Cerebellar nuclear complex (tissue), 1 donor: ENCODE measurements around the gene TRMT2A.
A peak's percentile ranks its signal among the peaks of the same experiment; 100 is the strongest.

Experiments
- DNase-seq, 2 experiments: peaks; one replicate each; lab custom pipeline; 2025; lab: John Stamatoyannopoulos, UW

Gene TRMT2A

DNA sequence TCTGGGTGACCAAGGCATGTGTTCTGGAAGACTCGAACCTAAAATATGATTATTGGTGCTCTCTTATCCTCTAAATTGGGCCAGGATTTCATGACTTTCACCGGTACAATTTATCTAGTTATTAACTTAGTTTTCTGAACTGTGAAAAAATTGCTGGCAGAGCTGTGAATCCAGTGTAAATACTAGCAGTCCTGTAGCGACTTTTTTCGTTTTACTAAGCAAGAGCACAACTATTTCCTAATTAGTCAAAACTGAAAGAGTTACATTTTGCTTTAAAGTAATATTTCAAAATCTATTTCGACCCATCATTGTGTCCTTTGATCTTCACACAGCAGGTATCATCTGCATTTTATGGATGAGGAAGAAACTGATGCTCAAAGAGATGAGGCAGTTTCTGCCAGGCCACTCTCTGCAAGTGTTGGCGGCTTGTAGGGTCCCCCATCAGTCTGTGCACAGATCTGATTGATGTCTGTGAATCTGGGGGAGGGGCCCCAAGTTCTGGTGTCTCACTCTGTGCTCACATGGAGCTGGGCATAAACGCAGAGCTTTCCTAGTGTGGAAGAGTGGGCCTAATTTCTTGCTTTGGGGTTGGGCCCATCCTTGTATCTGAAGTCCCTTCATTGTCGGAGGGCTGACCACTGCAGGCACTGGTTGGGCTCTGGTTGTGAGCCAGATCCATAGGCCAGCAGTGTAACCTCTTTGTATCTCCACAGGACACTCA, 1.4 kb upstream of the TRMT2A start:
- no peak for DNase-seq

- no peak for DNase-seq
Measured at GRCh38 chr22:20117633-20118299, 740 bp upstream of the TRMT2A start.

DNA sequence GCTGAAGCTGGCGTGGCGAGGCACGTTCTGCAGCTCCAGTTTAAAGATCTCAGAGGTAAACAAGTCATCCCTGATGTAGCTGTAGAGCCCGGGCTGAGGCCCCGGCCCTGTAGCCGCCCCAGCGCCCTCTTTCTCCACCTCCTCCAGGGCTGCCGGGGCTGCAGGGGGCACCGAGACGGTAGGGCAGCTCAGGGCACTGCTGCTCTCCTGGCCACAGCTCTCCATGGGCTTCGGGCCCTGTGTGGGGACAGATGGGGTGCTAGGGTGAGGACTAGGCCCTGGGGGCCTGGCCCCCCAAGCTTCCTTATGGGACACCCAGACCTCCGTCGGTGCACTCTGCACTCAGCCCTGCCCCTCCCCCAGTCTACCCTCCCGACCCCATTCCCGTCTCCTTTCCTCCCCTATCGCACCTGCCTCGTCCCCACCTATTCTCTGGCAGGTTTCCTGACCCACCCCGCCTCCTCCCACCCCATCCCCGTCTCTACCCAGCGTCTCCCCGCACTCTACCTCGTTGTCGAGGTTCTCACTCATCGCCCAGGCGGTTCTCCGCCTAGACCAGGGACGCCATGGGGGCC, 563 bp downstream of the TRMT2A start:
- DNase-seq: no peak

DNA sequence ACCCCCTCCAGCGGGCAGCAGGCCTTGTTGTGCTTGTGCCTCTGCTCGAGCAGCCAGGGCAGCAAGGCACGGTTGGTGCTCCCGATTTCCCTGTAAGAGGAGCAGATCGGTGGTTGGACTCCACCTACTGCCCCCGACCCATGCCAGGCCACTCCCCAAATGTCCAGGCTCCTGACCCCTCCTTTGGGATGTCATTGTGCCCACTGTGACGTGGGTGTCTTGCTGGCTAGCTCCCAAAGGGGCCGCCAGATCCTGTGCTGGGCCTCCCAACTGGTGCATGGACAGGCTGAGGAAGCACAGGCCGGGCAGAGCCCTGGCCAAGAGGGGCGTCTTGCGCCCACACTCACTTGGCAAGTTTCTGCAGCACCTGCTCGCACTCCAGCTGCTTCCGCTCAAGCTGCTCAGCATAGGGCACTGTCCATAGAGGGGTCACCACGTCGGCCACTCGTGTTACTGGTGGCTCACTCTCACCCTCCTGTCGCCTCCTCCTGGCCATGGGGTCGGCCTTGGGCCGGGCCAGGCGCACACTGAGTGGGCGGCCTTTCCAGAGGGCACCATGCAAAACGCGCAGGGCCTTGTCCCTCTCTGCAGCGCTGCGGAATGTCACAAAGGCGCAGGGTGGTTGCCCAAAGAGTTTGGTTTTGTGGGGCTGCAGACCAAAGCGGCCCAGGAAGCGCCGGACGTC, 1.2 kb downstream of the TRMT2A start, which contains the start of gene RANBP1:
Gene RANBP1, plus strand, starts transcription at position 414 of the 685 bp plus-strand sequence. Its CDS starts 81 bp downstream, at position 495.
- no peak for DNase-seq

- DNase-seq: no peak
Measured at GRCh38 chr22:20114506-20115475, 2.2 kb downstream of the TRMT2A start.

DNA sequence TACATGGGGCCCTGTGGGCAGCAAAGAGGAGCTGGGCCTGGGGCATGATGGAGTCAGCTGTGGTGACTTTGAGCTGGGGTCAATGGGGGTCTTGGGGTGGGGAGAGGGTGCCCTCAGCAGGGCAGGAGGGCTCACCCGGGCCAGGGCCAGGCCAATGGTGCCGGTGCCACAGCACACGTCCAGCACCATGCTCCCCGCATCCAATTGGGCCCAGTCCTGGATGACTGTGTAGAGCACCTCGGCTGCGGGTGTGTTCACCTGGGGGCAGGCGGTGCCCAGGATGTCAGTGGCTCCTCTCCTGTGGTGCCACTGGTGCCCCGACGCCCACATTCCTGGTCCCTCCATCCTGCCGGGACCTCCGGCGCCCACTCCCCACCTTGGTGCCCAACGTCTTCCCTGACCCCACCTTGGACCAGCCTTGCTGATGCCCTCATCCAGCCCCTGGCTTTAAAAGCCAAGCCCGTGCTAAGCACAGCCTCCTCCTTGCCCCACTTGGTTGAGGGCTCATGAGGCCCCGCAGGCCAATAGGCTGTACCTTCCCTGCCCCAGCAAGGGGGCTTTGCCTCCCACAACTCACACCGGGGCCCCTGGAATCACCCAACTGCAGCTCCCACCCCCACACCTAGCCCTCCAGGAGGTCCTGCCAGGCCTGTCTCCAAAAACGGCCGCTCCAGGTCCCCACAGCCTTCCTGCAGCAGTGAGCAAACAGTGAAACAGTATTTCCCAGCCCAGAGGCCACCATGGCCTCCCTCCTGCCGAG, 3.3 kb downstream of the TRMT2A start:
- no peak for DNase-seq

GRCh38 chr22:20112623-20113511, 4.2 kb downstream of the TRMT2A start:
- DNase-seq: no peak

DNA sequence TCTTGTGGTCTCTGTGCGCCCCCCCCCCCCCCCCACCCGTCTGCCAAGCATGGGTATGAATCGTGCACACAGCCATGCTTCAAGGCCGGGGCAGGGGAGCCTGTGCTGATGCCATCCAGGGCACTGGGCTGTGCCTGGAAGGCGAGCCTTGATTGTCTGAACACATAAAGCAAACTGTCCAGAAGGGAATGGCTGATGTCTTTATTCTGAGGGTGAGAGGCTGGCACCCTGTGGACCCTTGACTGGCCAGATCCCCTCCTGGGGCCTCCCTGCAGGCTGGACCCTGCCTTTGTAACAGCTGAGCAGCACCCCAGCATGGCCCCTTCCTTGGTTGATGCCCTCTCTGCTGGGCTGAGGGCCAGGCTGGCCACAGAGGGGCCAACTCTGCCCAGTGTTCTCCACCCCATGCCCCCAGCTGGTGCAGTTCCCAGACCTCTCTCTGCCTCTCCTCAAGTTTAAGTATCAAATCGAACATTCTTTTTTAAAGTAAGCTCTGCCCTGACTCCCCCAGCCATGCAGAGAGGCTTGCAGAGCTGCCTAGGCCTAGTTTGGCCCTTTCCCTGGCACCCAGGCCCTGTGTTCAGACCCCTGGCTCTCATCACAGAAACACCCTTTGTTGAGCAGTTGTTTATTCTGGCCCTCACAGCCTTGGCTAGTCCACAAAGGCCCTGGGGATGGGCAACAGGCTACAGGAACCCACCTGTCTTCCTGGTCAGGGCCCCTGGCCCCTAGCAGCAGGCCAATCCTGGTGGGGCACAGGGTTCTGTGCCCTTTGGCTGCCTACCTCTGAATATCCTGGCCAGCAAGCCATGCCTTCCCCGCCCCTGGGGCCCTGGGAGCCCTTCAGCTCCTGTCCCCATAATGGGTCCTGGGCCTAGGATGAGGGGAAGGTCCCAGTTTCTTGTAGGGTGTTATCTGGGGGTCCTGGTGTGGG, 5.1 kb downstream of the TRMT2A start:
- no peak for DNase-seq

DNA sequence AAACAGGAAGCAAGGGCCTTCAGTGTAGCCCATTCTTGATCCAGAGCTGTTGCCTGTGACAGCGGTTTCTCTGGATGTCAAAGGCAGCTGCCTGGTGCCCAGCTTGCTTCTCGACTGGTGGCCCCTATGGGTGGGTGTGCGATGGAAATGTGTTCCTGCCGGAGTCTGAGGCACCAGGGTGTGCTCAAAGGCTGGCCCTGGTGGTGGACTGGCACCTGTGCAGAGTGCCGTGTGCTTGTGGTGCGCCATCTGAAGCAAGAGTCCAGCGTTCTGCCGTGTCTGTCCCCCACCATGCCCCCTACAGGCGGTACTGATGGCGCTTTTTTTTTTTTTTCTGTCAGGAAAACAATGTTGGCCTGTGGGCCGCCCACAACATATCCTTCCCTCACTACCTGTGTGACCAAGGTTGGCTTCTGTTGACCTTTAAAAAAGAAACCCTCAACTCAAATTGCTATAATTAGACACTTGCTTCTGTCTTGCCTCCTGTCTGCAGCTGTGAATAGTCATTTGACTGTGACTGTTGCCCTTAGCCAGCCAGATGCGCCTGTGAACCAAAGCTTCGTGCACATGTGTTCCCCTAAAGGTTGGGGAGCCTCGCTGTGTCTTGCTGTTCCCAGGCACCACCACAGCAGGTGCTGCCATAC, 5.9 kb downstream of the TRMT2A start:
- no peak for DNase-seq

- DNase-seq: no peak
Measured at GRCh38 chr22:20110359-20110985, 6.6 kb downstream of the TRMT2A start.

- no peak for DNase-seq
Measured at GRCh38 chr22:20109411-20110358, 7.3 kb downstream of the TRMT2A start.

GRCh38 chr22:20108757-20109230, 8.2 kb downstream of the TRMT2A start:
- DNase-seq: no peak

- DNase-seq: no peak
Measured at GRCh38 chr22:20107951-20108756, 8.9 kb downstream of the TRMT2A start.

DNA sequence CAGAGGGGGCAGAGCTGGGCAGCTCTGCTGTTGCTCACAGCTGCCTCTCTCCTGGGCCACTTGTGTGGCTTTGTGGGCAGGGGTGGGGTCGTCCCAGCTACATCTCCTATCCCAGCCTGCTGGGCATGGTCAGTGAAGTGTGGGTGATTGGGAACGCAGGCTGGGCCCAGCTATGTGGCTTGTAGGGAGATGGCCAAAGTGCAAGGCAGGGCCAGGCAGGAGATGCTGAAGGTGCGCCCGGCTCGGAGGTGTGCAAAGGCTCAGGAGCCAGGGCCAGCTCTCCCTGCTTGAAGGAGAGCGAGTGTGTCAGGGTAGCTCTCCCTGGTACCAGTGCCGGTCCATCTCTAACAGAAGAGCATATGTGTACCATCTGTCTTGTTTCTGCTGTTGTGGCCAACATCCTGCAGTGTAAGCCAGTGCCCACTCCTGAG, 9.5 kb downstream of the TRMT2A start:
- DNase-seq: peak in 1 of 2 experiments; percentile 34

- DNase-seq: no peak
Measured at GRCh38 chr22:20106849-20107237, 10.2 kb downstream of the TRMT2A start.
